OCI-LY1 (cell line): Measurements from ENCODE around the gene PGAM2.

Experiments used
- EZH2 ChIP-seq: fragments of 200-600 bp; sonication (generic), shearing (Covaris generic); IDR thresholded peaks from 2 replicates; pipeline ENCODE4 v1.8.0; 2017; ENCODE audit warnings: borderline replicate concordance, mixed run types, mild to moderate bottlenecking, antibody characterized with exemption, low read length, moderate library complexity, mixed read lengths
- TF ChIP-seq, protein P1 (sequence below): fragments of 200-600 bp; sonication (generic), shearing (Covaris generic); IDR thresholded peaks from 2 replicates; pipeline ENCODE4 v1.5.1; 2017; ENCODE audit warnings: mild to moderate bottlenecking, antibody characterized with exemption, low read length, moderate library complexity, mixed read lengths

DNA sequence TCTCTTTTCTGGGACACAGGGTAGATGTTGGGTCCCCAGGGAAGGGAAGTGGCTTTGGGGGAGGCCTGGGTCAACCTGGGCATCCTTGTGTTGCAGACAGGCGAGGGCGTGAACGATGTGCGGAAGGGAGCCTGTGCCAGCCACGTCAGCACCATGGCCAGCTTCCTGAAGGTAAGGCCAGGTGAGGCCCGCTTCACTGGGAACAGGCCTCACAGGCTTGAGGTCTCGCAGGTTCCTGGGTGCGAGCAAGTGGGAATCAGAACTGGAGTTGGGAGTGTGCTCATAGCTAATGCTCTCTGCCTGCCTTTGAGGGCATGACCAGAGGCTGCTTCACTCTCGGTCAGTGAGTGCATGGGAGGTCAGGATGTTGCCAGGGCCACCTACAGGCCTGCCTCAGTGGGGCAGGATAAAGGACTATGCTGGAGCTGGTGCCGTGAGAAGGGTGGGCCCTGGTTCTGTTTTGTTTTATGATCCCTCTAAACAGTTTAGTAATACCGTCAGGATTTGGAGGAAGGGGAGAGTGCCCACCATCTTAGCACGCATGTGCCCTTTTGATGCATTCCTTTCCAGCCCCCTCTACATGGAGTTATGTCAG is 12.5 kb downstream of the PGAM2 start:
- TF ChIP-seq, protein P1, sequence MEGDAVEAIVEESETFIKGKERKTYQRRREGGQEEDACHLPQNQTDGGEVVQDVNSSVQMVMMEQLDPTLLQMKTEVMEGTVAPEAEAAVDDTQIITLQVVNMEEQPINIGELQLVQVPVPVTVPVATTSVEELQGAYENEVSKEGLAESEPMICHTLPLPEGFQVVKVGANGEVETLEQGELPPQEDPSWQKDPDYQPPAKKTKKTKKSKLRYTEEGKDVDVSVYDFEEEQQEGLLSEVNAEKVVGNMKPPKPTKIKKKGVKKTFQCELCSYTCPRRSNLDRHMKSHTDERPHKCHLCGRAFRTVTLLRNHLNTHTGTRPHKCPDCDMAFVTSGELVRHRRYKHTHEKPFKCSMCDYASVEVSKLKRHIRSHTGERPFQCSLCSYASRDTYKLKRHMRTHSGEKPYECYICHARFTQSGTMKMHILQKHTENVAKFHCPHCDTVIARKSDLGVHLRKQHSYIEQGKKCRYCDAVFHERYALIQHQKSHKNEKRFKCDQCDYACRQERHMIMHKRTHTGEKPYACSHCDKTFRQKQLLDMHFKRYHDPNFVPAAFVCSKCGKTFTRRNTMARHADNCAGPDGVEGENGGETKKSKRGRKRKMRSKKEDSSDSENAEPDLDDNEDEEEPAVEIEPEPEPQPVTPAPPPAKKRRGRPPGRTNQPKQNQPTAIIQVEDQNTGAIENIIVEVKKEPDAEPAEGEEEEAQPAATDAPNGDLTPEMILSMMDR = no peak
- no peak for TF ChIP-seq EZH2
